ENCODE measurements around the gene TCIRG1. TPM values are rescaled to one million over a fixed set of nuclear protein-coding genes. Genes with fewer than 3 reads are reported as not detected.

The TCIRG1 gene
- total RNA-seq, 4 donors from 2014 or later, result 84.4 to 251 (median 142) TPM

- no peak for DNase-seq (ENCODE audit: low spot score)
- no peak for TF ChIP-seq CTCF (IDR thresholded peaks at IDR 0.05)
- no peak for ATAC-seq (ENCODE audit: low FRiP score)
Measured at GRCh38 chr11:68017980-68018729, 20.7 kb upstream of the TCIRG1 start.

- DNase-seq (ENCODE audit: low spot score) (no peak), ATAC-seq (ENCODE audit: low FRiP score) (no peak)
- TF ChIP-seq CTCF (IDR thresholded peaks at IDR 0.05), result no peak
Measured at GRCh38 chr11:68018730-68019190, 20.1 kb upstream of the TCIRG1 start.

- ATAC-seq (ENCODE audit: low FRiP score), result no peak
- TF ChIP-seq CTCF (IDR thresholded peaks at IDR 0.05), result no peak
- no peak for DNase-seq (ENCODE audit: low spot score)
Measured at GRCh38 chr11:68019486-68019885, 19.3 kb upstream of the TCIRG1 start.

GRCh38 chr11:68020575-68020974 is 18.2 kb upstream of the TCIRG1 start:
- ATAC-seq (ENCODE audit: low FRiP score) (peak; percentile 49), DNase-seq (ENCODE audit: low spot score) (no peak)
- no peak for TF ChIP-seq CTCF (IDR thresholded peaks at IDR 0.05)

GRCh38 chr11:68021167-68021787 is 17.5 kb upstream of the TCIRG1 start:
- no peak for DNase-seq (ENCODE audit: low spot score)
- no peak for TF ChIP-seq CTCF (IDR thresholded peaks at IDR 0.05)
- no peak for ATAC-seq (ENCODE audit: low FRiP score)

GRCh38 chr11:68022531-68022930 is 16.3 kb upstream of the TCIRG1 start:
- ATAC-seq (ENCODE audit: low FRiP score), result no peak

More at GRCh38 chr11:68022531-68022930, 16.3 kb upstream of the TCIRG1 start:
- TF ChIP-seq CTCF (IDR thresholded peaks at IDR 0.05), result no peak
- no peak for DNase-seq (ENCODE audit: low spot score)

Measured in omental fat pad (tissue), 4 donors.